Testis (tissue), 3 donors: ENCODE measurements around the gene SEL1L2. TPM values are rescaled to one million over a fixed set of nuclear protein-coding genes. Genes with fewer than 3 reads are reported as not detected.

Experiments used
- DNase-seq: peaks from one replicate; pipeline ENCODE4 v3.0.0-alpha.2; 2019
- H3K27ac ChIP-seq, 2 donors: fragments of 200-600 bp; sonication (generic); one replicate each; pipeline ENCODE4 v1.5.1; 2019
- H3K27me3 ChIP-seq: fragments of 200-600 bp; sonication (generic); one replicate; pipeline ENCODE4 v1.5.1; 2019
- H3K36me3 ChIP-seq: fragments of 200-600 bp; sonication (generic); one replicate; pipeline ENCODE4 v1.5.1; 2017; ENCODE audit warnings: low read depth; ENCODE audit errors: missing control alignments
- H3K4me1 ChIP-seq: fragments of 200-600 bp; sonication (generic); one replicate; pipeline ENCODE4 v1.5.1; 2019
- H3K4me3 ChIP-seq, 2 donors: fragments of 200-600 bp; sonication (generic); one replicate each; pipeline ENCODE4 v1.5.1; 2017 to 2019
- H3K9me3 ChIP-seq: fragments of 200-600 bp; sonication (generic); one replicate; pipeline ENCODE4 v1.5.1; 2017
- CTCF ChIP-seq, 3 experiments: fragments of 450-650 bp in 2 of 3; fragments of 200-600 bp in 1 of 3; sonication (generic) in 1 of 3; IDR thresholded peaks; one replicate each; pipeline ENCODE4 v1.5.1; 2016 to 2019; ENCODE audit warnings: antibody characterized with exemption in 3 of 3, mild to moderate bottlenecking in 2 of 3, moderate library complexity in 1 of 3
- POLR2A ChIP-seq: fragments of 450-650 bp; IDR thresholded peaks from one replicate; pipeline ENCODE4 v1.6.1; 2017; ENCODE audit warnings: antibody characterized with exemption, mild to moderate bottlenecking, moderate library complexity
- WGBS, 2 donors: methylation state at CpG; one replicate each; pipeline ENCODE4 v1.1.5; 2018; 5-methylcytosine and 5-hydroxymethylcytosine counted together
- intact Hi-C: fragments of 100-400 bp; cut with DNase I; formaldehyde crosslinking; loops from one replicate; pipeline ENCODE4 v1.15.1; 2023; ENCODE audit warnings: low total_unique reads
- polyA plus RNA-seq: library from polyadenylated mRNA; stranded (reverse); fragments of 350-450 nt; fragmentation: Illumina TruSeq; extraction: RNeasy Lipid Tissue Mini Kit (QIAGEN cat#74804); gene quantifications from one replicate; pipeline ENCODE4 v1.2.3, GENCODE V29; 2014; ENCODE audit warnings: low read depth, low replicate concordance; ENCODE audit not compliant: insufficient read depth
- total RNA-seq, 2 donors: library from RNA; depleted of rRNA; stranded (reverse); fragments of >200 nt; gene quantifications; one replicate each; pipeline ENCODE4 v1.2.3, GENCODE V29; 2016

The SEL1L2 gene
- total and polyA plus RNA-seq, 3 donors from 2014 or later, result 4.1 to 10.0 (median 9.5) TPM

- no peak for DNase-seq
- no peak overlapping the region for H3K4me3 ChIP-seq
- intact Hi-C loops, result no loop called here
- no peaks in the 10 kb centered on the region for H3K9me3 ChIP-seq
- no peaks in the 10 kb centered on the region for H3K36me3 ChIP-seq
- H3K4me1 ChIP-seq, result no peaks in the 10 kb centered on the region
- WGBS, 2 donors, result 60 to 75% methylated on average over 3 of the region's 3 CpGs
- H3K27ac ChIP-seq, result no peak overlapping the region
- TF ChIP-seq CTCF (IDR thresholded peaks at IDR 0.05), result no peak
- no peak for TF ChIP-seq POLR2A
- no peaks in the 10 kb centered on the region for H3K27me3 ChIP-seq
Measured at GRCh38 chr20:13841206-13841605, 149.2 kb downstream of the SEL1L2 start.

- no peak for DNase-seq
- Histone ChIP-seq H3K4me1 (no peaks in the 10 kb centered on the region), H3K4me3 (no peak overlapping the region), H3K9me3 (no peaks in the 10 kb centered on the region), H3K27ac (no peak overlapping the region), H3K27me3 (no peaks in the 10 kb centered on the region), H3K36me3 (no peaks in the 10 kb centered on the region)
- WGBS, 2 donors, result 88 to 92% methylated on average over 4 of the region's 4 CpGs
- intact Hi-C loops, result no loop called here
- no peak for TF ChIP-seq POLR2A
- no peak for TF ChIP-seq CTCF (IDR thresholded peaks at IDR 0.05)
Measured at GRCh38 chr20:13840093-13840465, 150.3 kb downstream of the SEL1L2 start.

GRCh38 chr20:13839421-13840092 lies 150.9 kb downstream of the SEL1L2 start:
- no peak for TF ChIP-seq CTCF (IDR thresholded peaks at IDR 0.05)
- Histone ChIP-seq H3K27ac (no peak overlapping the region), H3K27me3 (no peaks in the 10 kb centered on the region), H3K4me3 (no peak overlapping the region), H3K36me3 (no peaks in the 10 kb centered on the region), H3K4me1 (no peaks in the 10 kb centered on the region), H3K9me3 (no peaks in the 10 kb centered on the region)
- intact Hi-C loops, result no loop called here
- no peak for DNase-seq
- WGBS, 2 donors, result 67 to 78% methylated on average over 4 of the region's 4 CpGs

- no peaks in the 10 kb centered on the region for H3K9me3 ChIP-seq
- H3K27me3 ChIP-seq, result no peaks in the 10 kb centered on the region
- DNase-seq, result no peak
- H3K4me1 ChIP-seq, result no peaks in the 10 kb centered on the region
- 71 to 82% methylated on average over 7 of the region's 7 CpGs for WGBS, 2 donors
- TF ChIP-seq POLR2A, result no peak
- TF ChIP-seq CTCF (IDR thresholded peaks at IDR 0.05), result no peak
- no peak overlapping the region for H3K27ac ChIP-seq
- intact Hi-C loops, result no loop called here
- no peaks in the 10 kb centered on the region for H3K36me3 ChIP-seq
- no peak overlapping the region for H3K4me3 ChIP-seq
Measured at GRCh38 chr20:13838664-13839063, 151.8 kb downstream of the SEL1L2 start.

- Histone ChIP-seq H3K4me3 (no peak overlapping the region), H3K27ac (no peak overlapping the region), H3K9me3 (no peaks in the 10 kb centered on the region), H3K27me3 (no peaks in the 10 kb centered on the region), H3K36me3 (no peaks in the 10 kb centered on the region), H3K4me1 (no peaks in the 10 kb centered on the region)
- no peak for DNase-seq
- 91 to 95% methylated on average over 3 of the region's 3 CpGs for WGBS, 2 donors
- TF ChIP-seq CTCF (IDR thresholded peaks at IDR 0.05) (no peak), POLR2A (no peak)
- intact Hi-C loops, result no loop called here
Measured at GRCh38 chr20:13831476-13831875, 158.9 kb downstream of the SEL1L2 start.
